IMR-90 (cell line): ENCODE results near the gene COL15A1. TPM values are rescaled to one million over a fixed set of nuclear protein-coding genes. Genes with fewer than 3 reads are reported as not detected.

ENCODE experiments used
- ATAC-seq: fragments of 200-7000 bp; cut with Tn5 transposase; 2 replicates; pipeline ENCODE4 v1.9.1; 2020; ENCODE audit warnings: low read depth, mild to moderate bottlenecking, moderate library complexity
- BruUV-seq: library from RNA; stranded (reverse); fragments of 400-500 nt; replicated peaks from 2 replicates; lab custom pipeline; 2021; lab: Mats Ljungman, UMichigan
- CTCF ChIA-PET: fragments of 300-600 bp; formaldehyde crosslinking; extraction: SDS; loops from one replicate; lab custom pipeline; 2021; ENCODE audit warnings: antibody characterized with exemption; lab: Yijun Ruan, JAX
- POLR2A ChIA-PET: fragments of 300-600 bp; sonication (Branson Sonifier 250); formaldehyde crosslinking; loops from one replicate; lab custom pipeline; 2022; ENCODE audit warnings: antibody characterized with exemption; ENCODE audit not compliant: unreplicated experiment; lab: Charles Lee
- DNase-seq: peaks from one replicate; pipeline ENCODE4 v3.0.0; 2013
- H2AFZ ChIP-seq: replicated peaks from 2 replicates; pipeline ENCODE3; 2013; ENCODE audit warnings: low read length, mild to moderate bottlenecking; ENCODE audit not compliant: poor library complexity
- H2AK5ac ChIP-seq: 2 replicates; pipeline ENCODE4 v1.6.1; 2013; ENCODE audit warnings: low read depth, low read length, inconsistent platforms
- H2AK9ac ChIP-seq: replicated peaks from 2 replicates; pipeline ENCODE3; 2013; ENCODE audit warnings: mild to moderate bottlenecking, low read depth, low read length, moderate library complexity; ENCODE audit not compliant: poor library complexity
- H2BK120ac ChIP-seq: 2 replicates; pipeline ENCODE4 v1.6.1; 2013; ENCODE audit warnings: low read depth, low read length, inconsistent platforms
- H2BK15ac ChIP-seq: 3 replicates; pipeline ENCODE4 v1.6.1; 2013; ENCODE audit warnings: low read depth, low read length, inconsistent platforms
- H2BK20ac ChIP-seq: 2 replicates; pipeline ENCODE4 v1.6.1; 2013; ENCODE audit warnings: low read depth, mild to moderate bottlenecking, inconsistent platforms, low read length, moderate library complexity
- H2BK5ac ChIP-seq: 2 replicates; pipeline ENCODE4 v1.6.1; 2013; ENCODE audit warnings: mild to moderate bottlenecking, low read depth, low read length, inconsistent platforms; ENCODE audit not compliant: poor library complexity, severe bottlenecking
- H3K14ac ChIP-seq: replicated peaks from 2 replicates; pipeline ENCODE4 v1.6.1; 2013; ENCODE audit warnings: low read depth, low read length, inconsistent platforms
- H3K18ac ChIP-seq: 2 replicates; pipeline ENCODE4 v1.6.1; 2013; ENCODE audit warnings: low read depth, low read length, control low read depth
- H3K23ac ChIP-seq: 2 replicates; pipeline ENCODE4 v1.6.1; 2013; ENCODE audit warnings: low read depth, low read length, inconsistent platforms
- H3K27ac ChIP-seq: 2 replicates; pipeline ENCODE4 v1.5.1; 2013; ENCODE audit warnings: mild to moderate bottlenecking, control low read depth, low read length; ENCODE audit not compliant: insufficient read depth
- H3K27me3 ChIP-seq: 2 replicates; pipeline ENCODE4 v1.6.1; 2013; ENCODE audit warnings: low read length; ENCODE audit not compliant: control insufficient read depth, insufficient read depth
- H3K36me3 ChIP-seq: 2 replicates; pipeline ENCODE4 v1.6.1; 2013; ENCODE audit warnings: low read length, mixed read lengths; ENCODE audit not compliant: control insufficient read depth, insufficient read depth
- H3K4ac ChIP-seq: 2 replicates; pipeline ENCODE4 v1.6.1; 2013; ENCODE audit warnings: low read depth, low read length, inconsistent platforms
- H3K4me1 ChIP-seq: 2 replicates; pipeline ENCODE4 v1.6.1; 2013; ENCODE audit warnings: low read length, mixed read lengths; ENCODE audit not compliant: control insufficient read depth, insufficient read depth
- H3K4me2 ChIP-seq: 2 replicates; pipeline ENCODE4 v1.6.1; 2013; ENCODE audit warnings: low read depth, mild to moderate bottlenecking, control low read depth, low read length, moderate library complexity
- H3K4me3 ChIP-seq: 2 replicates; pipeline ENCODE4 v1.5.1; 2013; ENCODE audit warnings: low read depth, mild to moderate bottlenecking, control low read depth, low read length, moderate library complexity; ENCODE audit not compliant: insufficient read depth
- H3K56ac ChIP-seq: 2 replicates; pipeline ENCODE4 v1.6.1; 2013; ENCODE audit warnings: low read length, inconsistent platforms; ENCODE audit not compliant: insufficient read depth; ENCODE audit errors: extremely low read depth
- H3K79me1 ChIP-seq, 2 experiments: 2 replicates each; pipeline ENCODE4 v1.6.1; 2013; ENCODE audit warnings: low read length in 2 of 2, inconsistent platforms in 1 of 2, low read depth in 1 of 2
- H3K9ac ChIP-seq: 2 replicates; pipeline ENCODE4 v1.6.1; 2013; ENCODE audit warnings: low read depth, low read length, control low read depth
- H3K9me1 ChIP-seq: 2 replicates; pipeline ENCODE4 v1.6.1; 2013; ENCODE audit warnings: low read length, inconsistent platforms; ENCODE audit not compliant: insufficient read depth
- H3K9me3 ChIP-seq: 2 replicates; pipeline ENCODE4 v1.6.1; 2013; ENCODE audit warnings: low read length; ENCODE audit not compliant: control insufficient read depth, insufficient read depth
- H4K20me1 ChIP-seq: 2 replicates; pipeline ENCODE4 v1.6.1; 2013; ENCODE audit warnings: low read length, inconsistent platforms; ENCODE audit not compliant: insufficient read depth
- H4K5ac ChIP-seq: 2 replicates; pipeline ENCODE4 v1.6.1; 2013; ENCODE audit warnings: mild to moderate bottlenecking, low read depth, low read length, control low read depth
- H4K8ac ChIP-seq, 2 experiments: 2 replicates each; pipeline ENCODE4 v1.6.1; 2013; ENCODE audit warnings: low read depth in 2 of 2, low read length in 2 of 2, control low read depth in 1 of 2, inconsistent platforms in 1 of 2
- H4K91ac ChIP-seq: 2 replicates; pipeline ENCODE4 v1.6.1; 2013; ENCODE audit warnings: low read depth, low read length, inconsistent platforms; ENCODE audit not compliant: insufficient read depth
- BHLHE40 ChIP-seq: fragments of 150-350 bp; IDR thresholded peaks from 2 replicates; pipeline ENCODE4 v1.6.1; 2016; ENCODE audit warnings: mild to moderate bottlenecking, low read depth, low read length
- CEBPB ChIP-seq: IDR thresholded peaks from 2 replicates; pipeline ENCODE4 v1.6.1; 2012; ENCODE audit warnings: low read depth, low read length, improper control_type of control experiment
- FOS ChIP-seq: fragments of 150-350 bp; IDR thresholded peaks from 2 replicates; pipeline ENCODE4 v1.6.1; 2016; ENCODE audit warnings: low read depth, low read length
- MAFK ChIP-seq: IDR thresholded peaks from 2 replicates; pipeline ENCODE4 v1.6.1; 2012; ENCODE audit warnings: low read depth, low read length, improper control_type of control experiment
- MAZ ChIP-seq: IDR thresholded peaks from 2 replicates; pipeline ENCODE4 v1.6.1; 2012; ENCODE audit warnings: low read depth, mild to moderate bottlenecking, low read length, improper control_type of control experiment, moderate library complexity, borderline replicate concordance
- MXI1 ChIP-seq: IDR thresholded peaks from 2 replicates; pipeline ENCODE4 v1.6.1; 2012; ENCODE audit warnings: low read depth, mild to moderate bottlenecking, low read length, moderate library complexity, borderline replicate concordance
- NFE2L2 ChIP-seq: fragments of 150-350 bp; IDR thresholded peaks from 2 replicates; pipeline ENCODE4 v1.6.1; 2016; ENCODE audit warnings: low read depth, mild to moderate bottlenecking, low read length
- RFX5 ChIP-seq: IDR thresholded peaks from 2 replicates; pipeline ENCODE4 v1.8.0; 2012; ENCODE audit warnings: low read depth, mild to moderate bottlenecking, low read length, moderate library complexity
- WGBS, 2 experiments: methylation state at CpG; one replicate each; pipeline versions ENCODE4 v1.1.5 to v1.1.7; 2013; ENCODE audit warnings: missing lambda C conversion rate in 2 of 2; ENCODE audit not compliant: insufficient read length in 1 of 2; ENCODE audit errors: extremely low coverage in 2 of 2; 5-methylcytosine and 5-hydroxymethylcytosine counted together
- dilution Hi-C: fragments of 300-500 bp; cut with HindIII; formaldehyde crosslinking; loops from one replicate; pipeline ENCODE4 v1.14.3; 2018; ENCODE audit warnings: low sequenced_read_pairs; ENCODE audit not compliant: unreplicated experiment
- in situ Hi-C: fragments of 300-500 bp; cut with MboI; formaldehyde crosslinking; loops from 3 replicates; pipeline ENCODE4 v1.14.3; 2019; ENCODE audit warnings: low sequenced_read_pairs, inconsistent platforms, mixed read lengths
- intact Hi-C: fragments of 100-400 bp; cut with micrococcal nuclease; formaldehyde crosslinking; loops from 2 replicates; pipeline ENCODE4 v1.10.0; 2022
- polyA plus RNA-seq, 3 experiments: library from polyadenylated mRNA; depleted of rRNA; stranded (reverse); fragments of >200 nt; gene quantifications; 2 replicates each; pipeline ENCODE4 v1.2.3, GENCODE V29; 2012; ENCODE audit warnings: low replicate concordance in 1 of 3
- total RNA-seq: library from RNA; depleted of rRNA; stranded (reverse); fragments of >200 nt; gene quantifications from 2 replicates; pipeline ENCODE4 v1.2.3, GENCODE V29; 2012
- TF ChIP-seq, protein P1 (sequence below): fragments of 150-350 bp; IDR thresholded peaks from 2 replicates; pipeline ENCODE4 v1.6.1; 2016; ENCODE audit warnings: low read depth, mild to moderate bottlenecking, low read length, moderate library complexity, borderline replicate concordance

COL15A1 gene
- total and polyA plus RNA-seq, 2 of the 4 experiments (the other 2 are of a cell fraction): 2.2 to 3.7 TPM

DNA sequence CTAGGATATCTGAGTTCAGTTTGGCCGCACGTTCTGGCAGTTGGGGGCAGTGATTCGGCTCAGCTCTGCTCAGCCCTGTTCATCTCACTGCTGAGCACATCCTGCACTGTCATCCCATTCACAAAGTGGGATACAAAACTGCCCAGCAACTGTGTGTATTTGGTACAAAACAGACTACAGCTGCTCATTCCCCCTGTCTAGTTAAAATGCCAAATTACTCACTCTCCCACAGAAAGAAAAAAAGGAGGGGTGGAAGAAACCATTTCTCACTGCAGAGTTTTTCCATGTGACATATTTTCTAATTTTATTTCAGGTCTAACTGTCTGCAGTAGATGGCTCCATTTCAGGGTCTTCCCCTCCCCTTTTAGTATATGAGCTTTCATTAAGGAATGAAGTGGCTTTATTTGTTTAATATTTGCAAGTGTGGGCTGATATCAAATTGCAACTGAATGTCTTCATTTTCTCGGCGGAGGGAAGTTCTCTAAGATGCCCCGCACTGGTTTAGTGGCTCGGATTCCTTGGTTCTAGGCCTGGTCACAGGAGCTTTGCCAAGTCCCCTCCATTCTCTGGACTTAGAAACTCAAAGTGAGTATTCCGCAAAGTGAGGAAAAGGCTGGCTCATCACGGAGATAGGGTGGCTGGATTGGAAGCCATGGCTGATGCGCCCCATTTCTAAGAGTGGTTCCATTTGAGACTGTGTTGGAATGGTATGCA lies 14.7 kb downstream of the COL15A1 start:
- peak overlapping the region; percentile 99 for H2BK120ac ChIP-seq
- no peaks in the 10 kb centered on the region for H3K27me3 ChIP-seq
- peak overlapping the region; percentile 28 for H3K4me2 ChIP-seq
- peak overlapping the region; percentile 91 for H3K23ac ChIP-seq
- peak overlapping the region; percentile 98 for H3K4ac ChIP-seq
- peak overlapping the region; percentile 96 for H3K14ac ChIP-seq
- H4K8ac ChIP-seq: peak overlapping the region; percentile 70 to 96
- intact Hi-C loops: loop anchor here (1.0 kb wide), 1 partner anchor 97 kb away; no protein-coding TSS in a partner anchor
- H3K9me1 ChIP-seq: peaks cover 41% of the 10 kb centered on the region
- no peak overlapping the region for H3K4me3 ChIP-seq
- dilution Hi-C loops: no loop called here
- peak overlapping the region; percentile 89 for H3K56ac ChIP-seq
- H4K5ac ChIP-seq: peak overlapping the region; percentile 33
- H2BK20ac ChIP-seq: peak overlapping the region; percentile 99
- peak overlapping the region; percentile 97 for H4K91ac ChIP-seq
- peaks cover 37% of the 10 kb centered on the region for H3K4me1 ChIP-seq
- no peaks in the 10 kb centered on the region for H4K20me1 ChIP-seq
- peak overlapping the region; percentile 66 for H3K9ac ChIP-seq
- POLR2A ChIA-PET: interaction anchor here (1.8 kb wide), 1 partner anchor 11 kb away, joined by 5 read pairs; no protein-coding TSS in a partner anchor
- no TSS peak for BruUV-seq
- peak overlapping the region; percentile 94 for H2AK5ac ChIP-seq
- H2BK5ac ChIP-seq: peak overlapping the region; percentile 96
- H3K79me1 ChIP-seq: peaks cover 14 to 54% of the 10 kb centered on the region in 2 experiments; a peak in 3 of 4 replicates
- peak overlapping the region; percentile 96 for H3K27ac ChIP-seq
- DNase-seq (peak; percentile 98), ATAC-seq (peak; percentile 68)
- peak overlapping the region; percentile 94; the same call in 2 of the 3 replicates for H2BK15ac ChIP-seq
- peaks cover 7% of the 10 kb centered on the region for H3K9me3 ChIP-seq
- H3K18ac ChIP-seq: peak overlapping the region; percentile 91
- H2AFZ ChIP-seq: peak overlapping the region; percentile 73
- peak; percentile 64 for TF ChIP-seq MAFK
- peak; percentile 83 for TF ChIP-seq BHLHE40
- peak; percentile 50; the same call in 1 of the 2 replicates for TF ChIP-seq FOS
- TF ChIP-seq MAZ: peak; percentile 20; the same call in 1 of the 2 replicates
- TF ChIP-seq MXI1: no peak
- TF ChIP-seq CEBPB: peak; percentile 27; the same call in 1 of the 2 replicates
- TF ChIP-seq, protein P1, sequence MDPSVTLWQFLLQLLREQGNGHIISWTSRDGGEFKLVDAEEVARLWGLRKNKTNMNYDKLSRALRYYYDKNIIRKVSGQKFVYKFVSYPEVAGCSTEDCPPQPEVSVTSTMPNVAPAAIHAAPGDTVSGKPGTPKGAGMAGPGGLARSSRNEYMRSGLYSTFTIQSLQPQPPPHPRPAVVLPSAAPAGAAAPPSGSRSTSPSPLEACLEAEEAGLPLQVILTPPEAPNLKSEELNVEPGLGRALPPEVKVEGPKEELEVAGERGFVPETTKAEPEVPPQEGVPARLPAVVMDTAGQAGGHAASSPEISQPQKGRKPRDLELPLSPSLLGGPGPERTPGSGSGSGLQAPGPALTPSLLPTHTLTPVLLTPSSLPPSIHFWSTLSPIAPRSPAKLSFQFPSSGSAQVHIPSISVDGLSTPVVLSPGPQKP: no peak
- TF ChIP-seq NFE2L2: peak; percentile 94
- TF ChIP-seq RFX5: peak; percentile 89
- CTCF ChIA-PET: interaction anchor here (0.6 to 1.3 kb wide), 2 partner anchors 51 to 97 kb away, joined by 3 to 4 read pairs; no protein-coding TSS in a partner anchor
- 20% methylated on average over 5 of the region's 10 CpGs; no CpG with 5 or more reads in 1 of the 2 experiments for WGBS, 2 experiments
- in situ Hi-C loops: no loop called here
- no peak overlapping the region for H2AK9ac ChIP-seq
- H3K36me3 ChIP-seq: peaks cover 6% of the 10 kb centered on the region; the same call in 1 of the 2 replicates
